NCI-H748 treated with DMSO at 0.1 percent for 48 hours (cell line): ENCODE data around the gene RPL27.

Source experiments
- DNase-seq: peaks from one replicate; lab custom pipeline; 2025; lab: John Stamatoyannopoulos, UW

The RPL27 gene

DNA sequence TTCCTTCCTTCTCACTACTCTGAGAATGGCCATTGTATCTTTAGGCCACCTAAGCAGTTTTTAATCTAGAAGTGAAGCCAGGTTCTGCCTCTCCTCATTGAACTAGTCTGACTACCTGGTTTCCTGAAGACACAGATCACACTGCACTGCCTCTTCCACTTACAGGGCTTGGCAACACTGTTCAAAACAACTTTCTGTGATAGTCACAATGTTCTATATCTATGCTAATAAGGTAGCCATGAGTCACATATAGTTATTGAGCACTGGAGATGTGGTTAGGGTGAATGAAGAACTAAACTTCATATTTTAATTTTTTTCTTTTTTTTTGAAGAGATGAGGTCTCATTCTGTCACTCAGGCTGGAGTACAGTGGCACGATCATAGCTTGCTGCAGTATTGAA lies 53.8 kb downstream of the RPL27 start:
- no peak for DNase-seq
